ENCODE results near the gene PGF. TPM values are rescaled to one million over a fixed set of nuclear protein-coding genes. Genes with fewer than 3 reads are reported as not detected.

Gene PGF
- total RNA-seq, 2 donors from 2014 or later, result 1.3 to 2.9 TPM

DNA sequence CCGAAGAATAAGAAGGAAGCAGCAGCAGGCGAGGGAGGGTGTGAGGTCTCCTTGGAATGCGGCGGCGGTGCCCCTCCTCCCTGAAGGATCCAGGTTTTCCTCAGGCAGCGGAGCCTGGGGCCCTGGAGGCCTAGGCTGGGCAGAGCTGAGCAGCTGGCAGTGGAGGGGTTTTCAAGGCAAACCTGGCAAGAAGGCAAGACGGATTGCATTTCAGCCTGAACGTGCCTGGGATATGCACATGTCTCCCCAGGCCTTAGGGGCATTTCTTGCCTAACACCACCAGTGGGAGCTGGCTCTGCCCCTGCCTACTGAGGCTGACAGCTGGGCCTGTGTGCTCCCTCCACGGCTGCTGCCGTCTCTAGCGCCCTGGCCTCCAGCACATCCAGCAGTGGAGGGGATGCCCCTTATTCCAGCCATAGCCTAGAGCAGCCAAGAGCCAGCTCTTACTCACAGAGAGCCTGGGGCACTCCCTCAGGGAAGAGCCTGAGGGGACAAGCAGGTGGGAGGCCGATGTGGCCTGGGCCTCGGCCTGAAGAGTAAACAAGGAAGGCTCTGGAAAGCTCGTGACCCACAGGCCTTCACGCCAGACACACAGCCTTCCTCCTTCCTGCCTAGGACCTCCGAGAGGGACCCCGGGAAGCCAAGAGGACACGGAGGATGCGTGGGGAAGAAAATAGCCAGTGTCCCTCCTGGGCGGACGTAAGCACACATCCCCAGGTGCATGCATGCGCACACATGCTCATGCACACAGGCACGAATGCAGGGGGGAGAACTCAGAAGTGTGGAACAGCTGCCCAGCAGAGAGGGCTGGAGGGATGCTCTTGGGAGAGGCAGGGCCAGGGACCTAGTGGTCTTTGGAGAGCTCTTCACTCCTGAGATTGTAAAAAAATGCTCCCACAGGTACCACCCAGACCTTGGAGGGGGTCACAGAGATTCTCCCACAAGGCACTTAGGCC, 24.3 kb upstream of the PGF start:
- no peak for ATAC-seq

DNA sequence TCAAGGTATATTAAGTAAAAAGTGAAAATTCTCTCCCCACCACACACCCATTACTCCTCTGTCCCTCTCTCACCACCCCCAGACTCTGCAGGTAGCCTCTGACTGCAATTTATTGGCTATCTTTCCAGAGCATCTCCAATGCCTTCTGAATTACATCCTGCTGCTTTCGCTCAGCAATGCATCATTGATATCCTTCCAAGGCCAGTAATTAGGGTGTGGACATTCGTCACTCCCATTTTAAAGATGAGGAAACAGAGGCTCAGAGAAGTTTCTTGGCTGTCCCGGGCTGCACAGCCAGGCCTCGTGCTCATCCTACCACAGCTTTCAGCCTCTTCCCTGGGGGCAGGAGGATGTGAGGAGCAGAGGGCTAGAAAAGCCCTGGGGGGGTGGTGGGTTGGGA, 23.6 kb upstream of the PGF start:
- intact Hi-C loops (cut with DNase I, micrococcal nuclease), result no loop called here
- no peak for DNase-seq
- ATAC-seq, result no peak

More for the DNA sequence above, 24.3 kb upstream of the PGF start:
- no peak for DNase-seq
- intact Hi-C loops (cut with DNase I, micrococcal nuclease), result no loop called here

DNA sequence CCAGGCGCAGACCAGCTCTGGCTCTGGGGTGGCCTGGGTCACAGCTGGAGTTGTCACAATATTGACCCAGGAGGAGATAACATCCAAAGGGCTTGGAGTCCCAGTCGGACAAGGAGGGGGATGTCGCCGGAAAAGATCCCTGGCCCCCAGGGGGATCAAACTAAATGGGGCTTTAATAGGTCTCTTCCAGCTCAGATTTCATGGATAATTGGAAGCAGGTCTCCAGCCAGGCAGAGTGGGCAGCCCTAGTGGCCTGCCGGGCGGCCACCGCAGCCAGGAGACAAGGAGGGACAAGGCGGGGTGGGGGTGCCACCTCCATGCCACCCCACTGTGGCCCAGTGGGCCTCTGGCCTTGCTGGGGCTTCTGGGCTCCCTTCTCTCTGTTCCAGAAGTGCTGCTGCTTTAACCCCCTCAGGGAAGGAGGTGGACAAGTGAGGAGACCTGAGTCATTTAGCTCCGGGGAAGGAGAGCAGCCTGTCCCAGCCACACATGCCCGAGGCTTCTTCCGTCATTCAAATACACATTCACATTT, 23.1 kb upstream of the PGF start:
- ATAC-seq, result no peak
- intact Hi-C loops (cut with DNase I, micrococcal nuclease), result no loop called here

DNA sequence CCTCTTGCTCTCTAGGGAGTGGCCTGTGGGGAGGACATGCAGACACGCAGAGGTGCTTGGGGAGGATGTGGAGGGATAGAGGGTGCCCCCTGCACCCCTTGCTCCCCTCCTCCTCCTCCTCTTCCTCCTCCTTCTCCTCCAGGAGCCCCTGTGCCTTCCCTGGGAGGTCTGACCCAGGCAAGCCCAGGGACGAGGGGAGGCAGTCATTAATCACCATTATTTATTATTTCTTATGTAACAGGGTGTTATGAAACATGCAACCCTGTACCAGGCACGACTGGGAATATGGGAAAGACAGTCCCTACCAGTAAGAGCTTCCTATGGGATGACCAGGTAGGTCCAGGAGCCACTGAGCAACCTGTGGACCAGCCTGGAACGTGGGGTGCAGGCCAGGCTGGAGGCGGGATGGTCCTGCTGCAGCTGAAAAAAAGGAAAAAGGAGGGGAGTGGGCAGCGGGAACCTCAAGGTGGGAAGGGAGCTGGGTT, 22.5 kb upstream of the PGF start:
- DNase-seq (no peak), ATAC-seq (no peak)
- intact Hi-C loops (cut with DNase I, micrococcal nuclease), result no loop called here

More for the DNA sequence above, 23.1 kb upstream of the PGF start:
- no peak for DNase-seq

DNA sequence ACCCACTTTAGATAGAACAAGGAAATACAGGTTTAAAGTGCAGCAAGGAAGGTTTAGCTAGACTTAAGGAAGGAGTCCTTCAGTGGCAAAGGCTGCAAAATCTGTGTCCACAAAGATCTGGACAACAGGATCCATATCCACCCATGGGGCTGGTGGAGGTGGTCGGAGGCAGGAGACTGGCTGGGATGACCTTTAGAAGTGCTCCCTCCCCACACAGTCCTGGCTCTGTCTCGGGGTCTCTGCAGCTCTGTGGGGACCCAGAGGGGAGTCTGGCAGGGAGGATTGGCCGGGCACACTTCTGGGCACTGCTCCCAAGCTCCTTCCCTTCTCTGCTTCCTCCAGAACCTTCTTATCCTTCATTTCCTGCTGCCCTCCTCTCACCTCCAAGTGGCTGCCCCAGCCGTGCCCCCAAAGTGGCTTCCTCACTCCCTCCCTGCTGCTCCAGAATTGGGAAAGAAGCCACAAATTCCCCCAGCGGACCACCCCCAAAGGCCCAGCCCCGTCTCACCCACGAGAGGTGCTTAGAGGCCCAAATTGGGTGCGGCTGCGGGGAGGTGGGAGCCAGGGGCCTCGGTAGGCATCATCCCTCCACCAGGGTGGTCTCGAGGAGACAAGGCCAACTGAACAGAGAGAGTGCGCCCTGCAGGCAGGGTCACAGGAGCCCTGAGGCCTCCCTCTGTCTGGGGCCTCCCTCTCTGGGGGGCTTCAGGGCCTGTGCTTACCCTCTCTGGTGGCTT, 21.9 kb upstream of the PGF start:
- intact Hi-C loops (cut with DNase I, micrococcal nuclease), result no loop called here
- ATAC-seq (no peak), DNase-seq (no peak)

DNA sequence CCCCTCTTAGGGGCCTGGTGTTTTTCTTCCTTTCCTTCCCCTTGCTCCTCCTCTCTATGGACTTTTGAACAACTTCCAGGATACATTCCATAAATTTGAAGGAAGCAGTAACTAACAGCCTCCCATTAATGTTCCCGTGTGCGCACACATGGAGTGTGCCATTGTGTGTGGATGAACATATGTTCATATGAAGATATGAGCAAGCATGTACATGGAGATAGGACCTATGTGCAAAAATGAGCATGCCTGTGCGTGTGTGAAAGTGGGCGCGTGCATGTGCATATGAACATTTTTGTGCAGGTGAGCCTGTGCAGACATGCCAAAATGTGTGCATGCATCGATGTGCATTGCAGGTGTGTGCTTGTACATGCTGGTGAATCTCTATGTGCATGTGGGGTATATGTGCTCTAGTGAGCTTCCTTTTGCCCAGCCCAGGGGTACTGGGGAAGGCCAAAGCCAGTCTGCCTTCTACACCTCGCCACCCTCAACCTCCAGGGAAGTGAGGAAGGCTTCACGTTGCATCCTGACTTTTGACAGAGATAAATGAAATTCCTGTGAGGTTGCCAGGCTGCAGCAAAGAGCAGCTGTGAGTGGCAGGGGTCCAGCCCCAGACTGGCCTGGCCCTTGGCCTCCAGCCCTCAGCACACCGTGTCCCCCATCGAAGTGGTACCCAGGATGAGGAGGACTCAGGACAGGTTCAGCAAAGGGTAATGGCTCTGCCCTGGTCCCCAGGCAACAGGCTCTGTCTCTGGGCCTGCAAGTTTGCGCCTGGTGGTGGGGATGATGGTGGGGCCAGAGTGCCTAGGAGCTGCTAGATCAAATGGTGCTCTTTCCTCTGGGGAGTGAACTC, 21.1 kb upstream of the PGF start:
- intact Hi-C loops (cut with DNase I, micrococcal nuclease), result no loop called here
- DNase-seq, result no peak
- ATAC-seq, result no peak

DNA sequence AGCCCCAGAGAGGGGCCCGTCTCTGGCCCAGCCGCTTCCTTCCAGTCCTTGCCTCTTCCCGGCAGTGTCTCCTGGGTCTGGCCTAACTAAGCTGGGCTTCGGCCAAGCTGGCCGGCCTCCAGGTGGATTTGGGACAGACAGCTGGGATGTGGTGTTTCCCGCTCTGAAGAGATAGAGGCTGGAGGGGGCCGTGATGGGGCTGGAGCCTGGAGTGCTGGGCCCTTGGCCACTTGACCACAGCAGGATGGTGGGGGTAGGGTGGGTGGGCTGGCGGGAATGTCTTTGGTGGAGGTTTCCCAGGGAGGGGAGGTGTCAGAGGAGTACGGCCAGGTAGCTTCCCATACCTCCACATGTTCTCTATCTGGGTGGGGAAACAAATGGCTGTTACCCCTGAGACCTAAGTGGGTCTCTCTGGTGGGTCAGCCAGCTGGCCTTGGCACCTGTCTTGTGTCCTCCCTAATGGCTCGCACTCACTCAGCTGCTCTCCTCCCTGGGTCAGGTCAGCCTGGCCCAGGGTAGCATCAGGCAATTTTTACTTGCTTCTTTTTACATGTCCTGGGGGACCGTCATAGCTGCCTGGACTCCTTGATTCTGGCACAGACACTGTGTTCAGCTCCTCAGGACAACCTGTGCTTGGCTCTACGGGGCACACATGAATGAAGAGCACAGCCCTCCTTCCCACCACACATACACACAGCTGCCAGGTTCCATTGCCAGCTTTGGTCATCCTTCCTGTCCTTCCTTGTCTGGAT, 19.8 kb upstream of the PGF start:
- ATAC-seq, result no peak
- intact Hi-C loops (cut with DNase I, micrococcal nuclease), result no loop called here
- peak in 1 of 2 donors; percentile 57 for DNase-seq

DNA sequence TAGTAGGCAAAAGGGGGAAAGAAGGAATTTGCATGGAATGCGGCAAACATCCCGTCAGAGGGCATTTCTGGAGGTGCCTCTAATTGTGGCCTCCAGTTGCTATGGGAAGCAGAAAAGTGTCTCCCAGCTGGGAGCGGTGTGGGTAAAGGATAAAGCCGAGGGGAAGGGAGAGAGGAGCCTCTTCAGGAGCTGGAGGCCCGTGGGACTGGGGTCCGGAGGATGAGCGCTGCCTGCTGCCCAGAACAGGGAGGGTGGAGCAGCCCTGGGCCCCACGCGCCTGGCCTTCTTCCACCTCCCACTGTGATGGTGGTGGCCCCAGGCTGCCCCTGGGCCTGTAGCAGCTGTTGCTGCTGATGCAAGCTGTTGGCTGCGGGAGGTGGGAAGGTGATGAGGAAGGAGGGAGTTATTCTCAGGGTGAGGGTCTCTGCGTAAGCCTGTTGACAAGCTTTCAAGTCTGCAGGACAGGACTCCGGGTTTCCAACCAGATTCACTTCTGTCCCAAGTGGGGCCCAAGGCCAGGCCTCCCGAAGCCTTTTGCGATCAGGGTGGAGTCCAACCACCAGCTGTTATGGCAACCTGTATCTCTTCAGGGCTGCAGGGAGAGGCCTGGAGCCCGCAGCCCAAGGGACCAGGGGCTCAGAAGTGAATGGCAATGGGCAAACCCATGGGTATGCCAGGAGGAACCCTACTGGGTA, 19.1 kb upstream of the PGF start:
- ATAC-seq, result no peak

DNA sequence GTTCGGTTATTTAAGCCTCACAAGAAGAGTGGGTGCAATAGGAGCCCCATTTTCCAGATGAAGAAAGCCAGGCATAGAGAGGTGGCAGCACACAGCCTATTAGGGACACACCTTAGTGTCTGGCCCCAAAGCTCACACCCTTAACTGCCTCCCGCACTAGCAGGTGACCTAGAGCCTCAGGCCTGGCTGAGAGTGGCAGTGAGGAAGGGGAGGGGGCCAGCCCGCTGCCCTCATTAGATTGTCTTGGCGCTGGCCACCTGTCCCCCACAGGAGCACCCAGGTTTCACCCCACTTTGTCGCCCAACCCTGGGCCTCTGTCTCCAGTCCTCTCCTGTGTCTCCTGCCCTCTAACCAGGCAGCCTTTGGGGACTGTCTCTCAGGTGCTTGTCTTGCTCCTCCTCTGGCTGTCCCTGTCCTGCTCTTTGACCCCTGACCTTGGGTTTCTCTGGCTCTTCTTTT, 18.5 kb upstream of the PGF start:
- peak; percentile 62 for ATAC-seq
- intact Hi-C loops (cut with DNase I, micrococcal nuclease), result no loop called here
- DNase-seq, result no peak

More for the DNA sequence above, 19.1 kb upstream of the PGF start:
- intact Hi-C loops (cut with DNase I, micrococcal nuclease), result no loop called here
- no peak for DNase-seq

DNA sequence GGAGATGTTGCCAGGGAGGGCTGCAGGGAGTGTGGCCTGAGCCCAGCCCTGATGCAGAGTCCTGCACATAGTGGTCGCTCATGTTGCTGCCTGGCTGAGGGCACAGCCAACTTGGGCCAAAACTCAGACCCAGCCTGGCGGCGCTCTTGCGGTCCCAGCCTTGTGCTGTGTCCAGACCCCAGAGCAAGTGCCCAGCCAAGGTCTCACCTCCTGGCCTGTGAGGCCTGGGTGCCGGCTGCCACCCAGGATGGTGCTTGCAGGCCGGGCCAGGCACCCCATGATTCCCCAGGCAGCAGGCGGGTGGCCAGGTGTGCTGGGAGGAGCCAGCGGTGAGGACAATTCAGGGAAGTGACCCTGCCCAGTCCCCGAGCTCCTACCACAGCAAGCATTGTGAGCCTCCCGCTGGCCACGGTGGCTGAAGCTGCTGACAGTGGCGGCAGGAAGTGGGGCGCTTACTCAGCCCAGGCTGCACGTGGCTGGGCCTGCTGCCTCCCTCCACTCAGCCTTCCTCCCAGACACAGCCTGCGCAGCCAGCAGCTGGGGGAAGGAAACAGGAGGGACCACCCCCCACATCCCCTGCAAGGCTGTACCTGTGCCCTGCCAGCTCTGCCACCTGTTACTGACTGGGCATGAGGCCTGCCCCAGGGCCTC, 17.7 kb upstream of the PGF start:
- ATAC-seq (peak; percentile 34), DNase-seq (peak; percentile 38 to 53)
- intact Hi-C loops (cut with DNase I, micrococcal nuclease), result no loop called here

DNA sequence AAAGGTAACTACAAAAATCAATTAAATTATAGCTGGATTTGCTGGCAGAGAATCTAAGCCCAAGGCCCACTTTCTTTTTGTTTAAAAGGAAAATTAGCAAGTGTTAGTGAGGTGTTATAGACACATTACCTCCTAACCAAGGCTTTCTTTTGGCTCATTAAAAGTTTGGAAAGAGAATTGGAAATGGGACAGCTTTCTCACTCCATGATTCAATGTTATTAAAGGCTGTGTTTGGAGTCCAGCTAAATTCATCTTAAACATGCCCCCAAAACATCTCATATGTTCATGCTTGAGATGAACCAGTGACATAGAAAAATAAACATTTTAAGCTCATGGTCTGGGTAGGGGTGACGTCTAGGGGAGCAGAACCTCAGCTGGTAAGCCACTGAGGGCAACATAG, 13.4 kb upstream of the PGF start:
- ATAC-seq (no peak), DNase-seq (no peak)
- intact Hi-C loops (cut with DNase I, micrococcal nuclease), result no loop called here

DNA sequence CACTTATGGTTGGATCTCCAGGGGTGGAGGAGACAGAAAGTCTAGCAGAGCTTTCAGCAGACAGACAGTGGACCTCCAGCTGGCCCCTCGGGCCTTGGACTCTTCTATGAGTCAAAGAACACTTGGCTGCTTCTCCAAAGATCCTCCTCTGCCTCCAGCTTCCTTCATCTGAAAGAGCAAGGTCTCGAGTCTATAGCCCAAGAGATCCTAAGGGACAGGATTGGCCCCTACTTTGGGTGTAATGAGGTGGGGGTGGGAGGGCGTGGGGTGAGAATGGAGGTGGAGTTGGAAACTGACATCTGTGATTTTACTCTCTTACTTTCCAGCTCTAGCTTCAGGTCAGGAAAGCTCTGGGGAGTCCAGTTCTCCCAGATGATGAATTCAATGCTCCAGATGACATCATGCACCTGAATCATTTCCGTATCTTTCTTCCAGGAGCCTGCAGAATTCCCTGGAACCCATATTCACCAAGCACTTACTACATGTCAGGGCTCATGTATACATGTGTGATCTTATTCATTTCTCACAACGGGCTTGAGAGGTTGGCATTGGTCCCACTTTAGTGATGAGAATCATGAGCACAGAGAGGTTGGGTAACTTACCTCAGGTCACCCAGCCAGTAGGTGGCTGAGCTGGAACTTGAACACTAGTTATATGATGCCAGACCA, 10.2 kb upstream of the PGF start:
- intact Hi-C loops (cut with DNase I, micrococcal nuclease), result no loop called here
- DNase-seq (no peak), ATAC-seq (no peak)

DNA sequence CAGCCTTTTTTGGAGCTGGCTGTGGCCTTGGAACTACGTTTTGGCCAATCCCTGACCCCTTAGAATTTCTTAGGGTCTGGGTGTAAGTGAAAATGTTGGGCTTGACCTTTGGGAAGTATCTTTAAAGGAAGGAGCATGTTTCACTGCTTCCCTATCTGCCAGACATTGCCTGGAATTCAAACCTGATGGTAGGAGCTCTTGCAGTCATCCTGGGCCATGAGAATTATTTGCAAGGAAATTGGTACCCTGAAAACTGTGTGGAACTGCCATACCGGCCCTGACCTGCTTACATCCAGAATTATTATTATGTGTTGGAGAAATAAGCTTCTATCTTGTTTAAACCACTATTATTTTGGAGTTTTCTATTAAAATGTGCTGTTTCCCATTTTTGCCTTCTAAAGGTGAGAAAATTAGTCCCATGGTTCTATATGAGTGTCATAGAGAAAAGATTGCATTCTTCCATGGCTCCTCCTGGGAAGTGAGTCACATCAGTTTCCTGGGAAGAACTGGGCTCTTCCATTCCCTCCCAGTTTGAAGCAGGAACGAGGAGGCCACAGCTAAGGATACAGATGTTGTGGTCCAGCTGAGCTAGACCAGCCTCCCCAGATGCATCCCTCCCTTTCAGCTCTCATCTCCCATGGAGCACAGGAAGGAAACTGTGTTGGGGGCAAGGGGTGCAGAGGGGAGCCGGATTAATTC, 9.5 kb upstream of the PGF start:
- intact Hi-C loops (cut with DNase I, micrococcal nuclease), result no loop called here
- DNase-seq, result no peak
- ATAC-seq, result no peak

DNA sequence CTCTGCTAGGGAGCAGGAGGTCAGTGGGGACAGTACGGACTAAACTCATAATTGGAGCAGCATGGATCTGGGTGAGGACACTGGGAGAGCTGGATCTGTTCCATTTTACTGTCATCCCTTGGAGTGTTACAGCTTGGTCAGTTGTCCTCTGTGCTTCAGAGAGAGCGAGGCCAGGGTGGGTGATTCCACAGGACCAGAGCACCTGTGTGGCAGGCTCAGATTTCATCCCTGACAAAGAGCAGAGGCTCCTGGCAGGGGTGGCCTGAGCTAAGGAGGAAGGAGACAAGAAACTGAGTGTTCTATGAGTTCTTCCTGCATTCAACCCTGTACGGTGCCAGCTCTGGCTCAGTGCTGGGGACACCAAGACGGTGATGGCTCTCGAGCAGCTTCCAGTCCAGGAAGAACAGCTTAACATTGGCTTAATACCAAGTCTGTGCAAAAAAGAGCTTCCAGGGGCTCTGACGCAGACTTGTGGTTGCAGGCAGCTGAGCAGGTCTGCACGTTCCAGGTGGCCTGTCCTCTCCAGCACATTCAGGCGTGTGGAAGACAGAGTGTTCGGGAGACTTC, 8.4 kb upstream of the PGF start:
- DNase-seq (no peak), ATAC-seq (no peak)
- intact Hi-C loops (cut with DNase I, micrococcal nuclease), result no loop called here

DNA sequence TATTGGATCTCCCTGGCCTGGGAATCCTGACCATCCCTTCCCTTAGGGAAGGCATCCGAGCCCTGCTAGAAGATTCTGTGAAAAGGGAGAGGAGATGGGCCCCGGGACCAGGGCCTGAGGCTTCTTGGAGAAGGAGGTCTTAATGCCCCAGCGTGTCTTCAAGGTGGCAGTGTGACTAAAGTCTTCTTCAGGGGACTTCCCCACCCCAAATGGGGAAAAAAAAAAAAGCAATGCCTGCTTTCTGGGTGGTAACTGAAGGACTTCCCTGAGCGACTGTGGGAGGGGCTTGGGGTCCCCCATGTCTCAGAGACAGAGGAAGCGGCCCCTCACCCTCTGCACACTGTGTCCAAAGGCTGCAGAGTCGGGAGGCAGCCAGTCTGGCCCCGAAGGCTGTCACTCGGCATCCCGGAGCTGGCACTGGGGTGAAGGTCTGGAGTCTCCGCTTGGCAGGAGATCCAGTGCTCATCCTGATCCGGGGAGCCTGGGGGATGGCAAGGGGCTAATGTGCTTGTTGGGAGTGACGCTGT, 7.8 kb upstream of the PGF start:
- intact Hi-C loops (cut with DNase I, micrococcal nuclease), result no loop called here
- no peak for ATAC-seq
- no peak for DNase-seq

Data from left colon (tissue), 2 donors.